ENCODE data around the gene TPRN.
A peak's percentile ranks its signal among the peaks of the same experiment; 100 is the strongest.

TPRN gene

DNA sequence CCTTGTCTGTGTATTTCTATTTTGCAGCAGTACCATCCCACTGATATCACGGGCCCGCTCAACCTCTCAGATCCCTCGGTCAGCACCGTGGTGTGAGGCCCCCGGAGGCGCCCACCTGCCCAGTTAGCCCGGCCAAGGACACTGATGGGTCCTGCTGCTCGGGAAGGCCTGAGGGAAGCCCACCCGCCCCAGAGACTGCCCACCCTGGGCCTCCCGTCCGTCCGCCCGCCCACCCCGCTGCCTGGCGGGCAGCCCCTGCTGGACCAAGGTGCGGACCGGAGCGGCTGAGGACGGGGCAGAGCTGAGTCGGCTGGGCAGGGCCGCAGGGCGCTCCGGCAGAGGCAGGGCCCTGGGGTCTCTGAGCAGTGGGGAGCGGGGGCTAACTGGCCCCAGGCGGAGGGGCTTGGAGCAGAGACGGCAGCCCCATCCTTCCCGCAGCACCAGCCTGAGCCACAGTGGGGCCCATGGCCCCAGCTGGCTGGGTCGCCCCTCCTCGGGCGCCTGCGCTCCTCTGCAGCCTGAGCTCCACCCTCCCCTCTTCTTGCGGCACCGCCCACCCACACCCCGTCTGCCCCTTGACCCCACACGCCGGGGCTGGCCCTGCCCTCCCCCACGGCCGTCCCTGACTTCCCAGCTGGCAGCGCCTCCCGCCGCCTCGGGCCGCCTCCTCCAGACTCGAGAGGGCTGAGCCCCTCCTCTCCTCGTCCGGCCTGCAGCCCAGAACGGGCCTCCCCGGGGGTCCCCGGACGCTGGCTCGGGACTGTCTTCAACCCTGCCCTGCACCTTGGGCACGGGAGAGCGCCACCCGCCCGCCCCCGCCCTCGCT is 32.6 kb downstream of the TPRN start:
- H3K4me1 Mint-ChIP-seq = peaks cover 6% of the 10 kb centered on the region
- no peaks in the 10 kb centered on the region for H3K9me3 Mint-ChIP-seq
- no peaks in the 10 kb centered on the region for H3K36me3 Mint-ChIP-seq
- peaks cover 17% of the 10 kb centered on the region for H3K27me3 Mint-ChIP-seq
- H3K4me3 Mint-ChIP-seq = no peak overlapping the region
- H3K27ac Mint-ChIP-seq = no peak overlapping the region

- H3K27me3 Mint-ChIP-seq = peaks cover 19% of the 10 kb centered on the region
- H3K9me3 Mint-ChIP-seq = no peaks in the 10 kb centered on the region
- H3K4me3 Mint-ChIP-seq = no peak overlapping the region
- peaks cover 6% of the 10 kb centered on the region for H3K4me1 Mint-ChIP-seq
- H3K36me3 Mint-ChIP-seq = no peaks in the 10 kb centered on the region
- no peak overlapping the region for H3K27ac Mint-ChIP-seq
Observed at GRCh38 chr9:137167277-137167746, 33.2 kb downstream of the TPRN start.

GRCh38 chr9:137166380-137167229 is 33.9 kb downstream of the TPRN start:
- Mint-ChIP-seq H3K4me3 (peak overlapping the region; percentile 19), H3K27ac (no peak overlapping the region), H3K36me3 (no peaks in the 10 kb centered on the region), H3K4me1 (peaks cover 6% of the 10 kb centered on the region), H3K9me3 (no peaks in the 10 kb centered on the region), H3K27me3 (peaks cover 21% of the 10 kb centered on the region)

GRCh38 chr9:137165250-137165836 is 35.2 kb downstream of the TPRN start:
- peaks cover 22% of the 10 kb centered on the region for H3K27me3 Mint-ChIP-seq
- H3K4me3 Mint-ChIP-seq = no peak overlapping the region
- H3K27ac Mint-ChIP-seq = no peak overlapping the region
- peaks cover 6% of the 10 kb centered on the region for H3K4me1 Mint-ChIP-seq
- no peaks in the 10 kb centered on the region for H3K9me3 Mint-ChIP-seq
- no peaks in the 10 kb centered on the region for H3K36me3 Mint-ChIP-seq

DNA sequence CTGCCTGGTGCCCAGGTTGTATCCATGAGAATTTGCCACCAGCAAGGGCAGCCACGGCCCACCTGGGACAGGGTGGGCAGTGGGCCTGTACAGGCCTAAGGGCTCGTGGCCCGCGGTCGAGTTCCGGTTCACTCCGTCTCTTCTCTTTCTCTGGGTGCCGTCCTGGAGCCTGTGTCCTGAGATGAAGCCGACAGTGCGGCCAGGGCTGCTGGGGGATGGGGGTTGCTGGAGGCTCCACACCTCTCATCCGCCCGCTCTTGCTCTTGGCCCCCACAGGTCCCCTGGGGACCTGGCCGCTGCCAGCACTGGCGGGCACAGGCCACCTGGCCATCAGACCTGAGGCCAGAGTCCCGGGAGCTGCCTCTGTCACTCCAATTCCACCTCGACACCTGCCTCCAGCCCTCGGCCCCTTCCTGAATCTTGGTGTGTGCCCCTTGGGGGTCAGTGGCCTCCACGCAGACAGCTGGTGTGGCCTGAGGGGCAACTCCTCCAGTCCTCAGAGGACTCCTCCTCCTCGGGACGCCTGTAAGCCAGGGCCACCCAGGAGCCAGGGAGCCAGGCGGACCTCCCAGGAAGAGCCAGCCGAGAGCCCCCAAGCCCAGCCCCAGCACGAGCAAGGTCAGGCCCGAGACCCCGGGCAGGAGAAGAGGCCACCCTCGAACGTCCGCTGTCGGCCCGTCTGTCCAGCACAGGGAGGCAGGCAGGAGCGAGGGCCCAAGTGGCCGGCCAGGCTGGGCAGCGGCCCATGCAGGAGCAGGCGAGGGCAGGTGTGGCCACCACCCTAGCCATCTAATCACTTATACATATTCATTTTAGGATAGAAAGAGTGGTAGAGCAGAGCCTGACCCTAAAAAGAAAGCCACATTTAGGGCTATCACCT is 35.9 kb downstream of the TPRN start:
- Mint-ChIP-seq H3K27ac (no peak overlapping the region), H3K4me3 (no peak overlapping the region), H3K9me3 (no peaks in the 10 kb centered on the region), H3K4me1 (peaks cover 6% of the 10 kb centered on the region), H3K27me3 (peaks cover 26% of the 10 kb centered on the region), H3K36me3 (no peaks in the 10 kb centered on the region)

DNA sequence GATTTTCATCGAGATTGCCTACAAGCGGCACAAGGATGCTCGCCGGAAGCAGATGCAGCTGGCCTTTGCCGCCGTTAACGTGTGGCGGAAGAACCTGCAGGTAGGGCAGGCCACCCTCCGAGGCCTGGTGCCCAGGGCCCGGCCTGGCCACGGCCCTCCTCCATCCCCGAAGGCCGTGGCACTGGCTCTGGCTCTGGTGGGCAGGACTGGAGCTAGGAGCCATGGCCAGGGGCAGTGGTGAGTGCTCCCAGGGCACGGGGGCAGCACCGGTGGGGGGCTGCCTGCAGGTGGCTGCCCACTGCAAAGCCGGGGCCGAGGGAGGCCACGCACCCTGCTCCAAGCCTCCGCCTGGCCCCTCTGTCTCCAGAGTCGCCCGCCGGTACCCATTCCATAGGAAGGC is 36.7 kb downstream of the TPRN start:
- Mint-ChIP-seq H3K27ac (no peak overlapping the region), H3K9me3 (no peaks in the 10 kb centered on the region), H3K27me3 (peaks cover 32% of the 10 kb centered on the region), H3K36me3 (no peaks in the 10 kb centered on the region), H3K4me3 (peak overlapping the region; percentile 19), H3K4me1 (peaks cover 12% of the 10 kb centered on the region)

DNA sequence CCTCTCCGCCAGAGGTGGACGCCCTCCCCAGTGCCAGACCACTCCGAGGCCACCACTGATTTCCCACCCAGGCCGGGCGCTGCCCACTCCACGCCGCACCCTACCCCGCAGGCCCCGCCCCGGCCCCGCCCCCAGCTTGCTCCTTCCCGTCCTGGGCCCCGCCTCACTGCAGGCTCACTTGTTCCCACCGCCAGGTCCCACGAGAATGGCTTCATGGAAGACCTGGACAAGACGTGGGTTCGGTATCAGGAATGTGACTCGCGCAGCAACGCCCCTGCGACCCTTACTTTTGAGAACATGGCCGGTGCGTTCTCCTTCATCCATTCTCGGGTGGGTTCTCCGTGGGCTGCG is 37.2 kb downstream of the TPRN start:
- peak overlapping the region; percentile 19 for H3K4me3 Mint-ChIP-seq

DNA sequence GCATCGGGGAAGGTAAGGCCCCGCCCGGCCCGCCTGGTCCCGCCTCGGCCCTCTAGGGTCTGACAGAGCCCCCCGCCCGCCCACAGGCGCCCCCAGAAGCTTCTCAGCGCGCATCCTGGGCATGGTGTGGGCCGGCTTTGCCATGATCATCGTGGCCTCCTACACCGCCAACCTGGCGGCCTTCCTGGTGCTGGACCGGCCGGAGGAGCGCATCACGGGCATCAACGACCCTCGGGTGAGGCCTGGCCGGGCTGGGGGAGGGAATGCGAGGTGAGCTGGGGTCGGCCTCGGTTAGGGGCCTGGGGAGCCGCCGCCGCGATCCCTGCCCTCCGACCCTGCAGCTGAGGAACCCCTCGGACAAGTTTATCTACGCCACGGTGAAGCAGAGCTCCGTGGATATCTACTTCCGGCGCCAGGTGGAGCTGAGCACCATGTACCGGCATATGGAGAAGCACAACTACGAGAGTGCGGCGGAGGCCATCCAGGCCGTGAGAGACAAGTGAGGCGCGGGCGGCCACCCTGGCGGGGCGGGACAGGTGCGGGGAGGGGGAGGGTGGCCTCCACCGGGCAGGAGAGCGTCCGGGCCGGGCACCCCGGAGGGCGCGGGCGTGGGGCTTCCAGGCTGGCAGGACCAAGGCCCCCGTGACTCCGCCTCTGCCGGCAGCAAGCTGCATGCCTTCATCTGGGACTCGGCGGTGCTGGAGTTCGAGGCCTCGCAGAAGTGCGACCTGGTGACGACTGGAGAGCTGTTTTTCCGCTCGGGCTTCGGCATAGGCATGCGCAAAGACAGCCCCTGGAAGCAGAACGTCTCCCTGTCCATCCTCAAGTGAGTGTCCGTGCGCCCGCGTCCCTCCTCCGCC is 37.8 kb downstream of the TPRN start:
- Mint-ChIP-seq H3K27ac (no peak overlapping the region), H3K4me1 (peaks cover 18% of the 10 kb centered on the region), H3K9me3 (no peaks in the 10 kb centered on the region), H3K4me3 (no peak overlapping the region), H3K27me3 (peaks cover 36% of the 10 kb centered on the region), H3K36me3 (no peaks in the 10 kb centered on the region)

More for the DNA sequence above, 37.2 kb downstream of the TPRN start:
- no peak overlapping the region for H3K27ac Mint-ChIP-seq
- no peaks in the 10 kb centered on the region for H3K9me3 Mint-ChIP-seq
- H3K36me3 Mint-ChIP-seq = no peaks in the 10 kb centered on the region
- H3K27me3 Mint-ChIP-seq = peaks cover 32% of the 10 kb centered on the region
- peaks cover 13% of the 10 kb centered on the region for H3K4me1 Mint-ChIP-seq

DNA sequence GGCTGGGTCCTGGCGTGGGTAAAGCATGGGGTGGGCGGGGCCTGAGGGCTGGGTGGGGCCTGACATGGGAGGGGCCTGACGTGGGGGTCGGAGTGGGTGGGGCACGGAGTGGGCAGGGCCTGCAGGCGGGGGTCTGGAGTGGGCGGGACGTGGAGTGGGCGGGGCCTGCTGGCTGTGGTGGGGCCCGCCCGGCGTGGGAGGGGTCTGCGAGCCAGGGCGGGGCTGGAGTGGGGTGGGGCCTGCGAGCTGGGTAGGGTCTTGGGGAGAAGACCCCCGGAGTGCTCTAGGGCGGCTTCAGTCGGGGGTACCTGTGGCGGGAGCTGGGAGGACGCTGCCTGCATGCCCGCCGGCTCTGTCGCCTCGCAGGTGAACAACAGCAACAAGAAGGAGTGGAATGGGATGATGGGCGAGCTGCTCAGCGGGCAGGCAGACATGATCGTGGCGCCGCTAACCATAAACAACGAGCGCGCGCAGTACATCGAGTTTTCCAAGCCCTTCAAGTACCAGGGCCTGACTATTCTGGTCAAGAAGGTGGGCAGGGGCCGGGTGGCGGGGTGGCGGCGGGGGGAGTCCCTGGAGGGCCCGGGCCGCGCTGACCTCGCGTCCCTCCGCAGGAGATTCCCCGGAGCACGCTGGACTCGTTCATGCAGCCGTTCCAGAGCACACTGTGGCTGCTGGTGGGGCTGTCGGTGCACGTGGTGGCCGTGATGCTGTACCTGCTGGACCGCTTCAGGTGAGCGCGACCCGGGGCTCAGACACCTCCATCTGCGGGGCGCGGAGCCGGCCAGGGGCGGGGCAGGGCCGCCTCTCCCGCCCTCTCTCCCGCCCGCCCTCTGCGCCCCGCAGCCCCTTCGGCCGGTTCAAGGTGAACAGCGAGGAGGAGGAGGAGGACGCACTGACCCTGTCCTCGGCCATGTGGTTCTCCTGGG is 38.7 kb downstream of the TPRN start:
- peaks cover 18% of the 10 kb centered on the region for H3K4me1 Mint-ChIP-seq
- H3K36me3 Mint-ChIP-seq = no peaks in the 10 kb centered on the region
- H3K27me3 Mint-ChIP-seq = peaks cover 36% of the 10 kb centered on the region
- H3K9me3 Mint-ChIP-seq = no peaks in the 10 kb centered on the region
- no peak overlapping the region for H3K27ac Mint-ChIP-seq
- H3K4me3 Mint-ChIP-seq = no peak overlapping the region

GRCh38 chr9:137160716-137161557 is 39.6 kb downstream of the TPRN start:
- H3K27me3 Mint-ChIP-seq = peaks cover 34% of the 10 kb centered on the region
- H3K27ac Mint-ChIP-seq = no peak overlapping the region
- no peak overlapping the region for H3K4me3 Mint-ChIP-seq
- H3K9me3 Mint-ChIP-seq = no peaks in the 10 kb centered on the region
- H3K4me1 Mint-ChIP-seq = peaks cover 14% of the 10 kb centered on the region
- no peaks in the 10 kb centered on the region for H3K36me3 Mint-ChIP-seq

GRCh38 chr9:137160054-137160425 is 40.5 kb downstream of the TPRN start:
- H3K4me3 Mint-ChIP-seq = no peak overlapping the region
- H3K27me3 Mint-ChIP-seq = peaks cover 30% of the 10 kb centered on the region
- H3K9me3 Mint-ChIP-seq = no peaks in the 10 kb centered on the region
- H3K36me3 Mint-ChIP-seq = no peaks in the 10 kb centered on the region
- peaks cover 14% of the 10 kb centered on the region for H3K4me1 Mint-ChIP-seq
- peak overlapping the region; percentile 55 for H3K27ac Mint-ChIP-seq

- peaks cover 14% of the 10 kb centered on the region for H3K4me1 Mint-ChIP-seq
- H3K27me3 Mint-ChIP-seq = peaks cover 34% of the 10 kb centered on the region
- H3K36me3 Mint-ChIP-seq = no peaks in the 10 kb centered on the region
- no peaks in the 10 kb centered on the region for H3K9me3 Mint-ChIP-seq
- H3K4me3 Mint-ChIP-seq = no peak overlapping the region
- peak overlapping the region; percentile 55 for H3K27ac Mint-ChIP-seq
Observed at GRCh38 chr9:137159105-137160053, 41.2 kb downstream of the TPRN start.

All from activated naive CD4-positive, alpha-beta T cell treated with anti-CD3 and anti-CD28 coated beads, Interleukin-2, amount 50 U/mL, for 24 hours (primary cell).